Amniotic stem cell (primary cell): ENCODE measurements around the gene SLC4A4.

Experiments
- DNase-seq: peaks from one replicate; lab custom pipeline; 2025; lab: John Stamatoyannopoulos, UW

The SLC4A4 gene

DNA sequence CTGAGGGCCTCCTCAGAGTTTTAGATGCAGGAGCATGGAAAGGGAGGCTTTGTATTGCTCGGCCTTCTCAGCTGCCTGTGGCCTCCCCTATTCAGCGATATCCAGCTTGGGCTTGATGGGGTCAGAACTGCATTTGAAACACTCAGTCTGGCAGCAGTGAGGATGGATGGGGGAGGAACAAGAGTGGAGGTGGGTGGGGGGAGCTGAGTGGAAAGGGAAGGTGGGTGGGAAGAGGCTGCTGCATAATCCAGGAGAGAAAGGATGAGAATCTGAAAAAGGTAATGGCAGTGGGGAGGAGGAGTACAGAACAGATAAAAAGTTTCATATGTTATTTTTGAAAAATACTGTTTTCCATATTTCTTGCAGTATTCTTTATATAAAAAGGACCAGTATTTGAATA lies 202.7 kb downstream of the SLC4A4 start:
- no peak for DNase-seq

DNA sequence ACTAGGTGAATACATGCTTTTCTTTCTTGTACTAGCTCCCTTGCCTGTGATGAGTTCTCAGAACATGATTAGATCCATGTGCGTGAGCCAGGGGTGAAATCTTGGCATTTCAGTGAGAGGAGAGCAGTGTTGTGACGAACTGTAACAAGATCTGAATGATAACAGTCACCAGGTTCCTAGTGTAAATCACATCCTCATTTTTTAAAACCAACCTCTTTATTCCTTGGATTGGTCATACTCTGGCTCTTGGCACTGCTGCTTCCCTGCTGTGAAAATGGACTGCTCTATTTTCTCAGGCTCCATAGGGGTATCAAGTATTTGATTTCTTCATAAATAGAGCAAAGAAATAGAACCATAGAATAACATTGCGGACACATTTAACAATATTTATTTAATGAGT lies 206.3 kb downstream of the SLC4A4 start:
- peak; percentile 34 for DNase-seq

DNA sequence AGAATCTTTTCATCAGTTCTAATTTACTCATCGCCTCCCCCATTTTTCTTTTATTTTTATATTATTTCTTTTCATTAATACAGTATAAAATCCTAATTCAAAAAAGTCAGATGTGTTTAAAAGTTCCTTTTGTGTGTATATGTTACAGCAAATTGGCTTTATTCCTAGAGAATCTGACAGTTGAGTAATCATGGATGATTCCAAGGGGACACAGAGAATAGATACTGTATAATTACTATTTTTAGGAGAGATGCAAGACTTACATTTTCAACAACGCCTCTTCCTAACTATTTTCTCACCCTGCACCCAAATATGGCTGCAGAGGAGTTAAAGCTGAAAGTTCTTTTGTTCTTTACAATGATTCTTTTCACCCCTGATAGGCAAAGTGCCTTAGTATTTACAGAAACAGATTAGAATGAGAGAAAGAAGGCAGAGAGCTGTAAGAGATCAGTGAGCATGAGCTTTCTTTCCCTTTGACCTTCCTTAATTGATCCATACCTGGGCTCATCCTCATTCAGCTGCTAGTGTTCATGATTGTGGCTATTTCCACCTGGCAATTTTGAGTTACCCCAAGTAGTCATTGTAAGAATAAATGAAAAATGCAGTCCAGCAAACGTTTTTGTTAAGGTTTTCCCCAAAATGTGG lies 210.8 kb downstream of the SLC4A4 start:
- DNase-seq, result no peak

DNA sequence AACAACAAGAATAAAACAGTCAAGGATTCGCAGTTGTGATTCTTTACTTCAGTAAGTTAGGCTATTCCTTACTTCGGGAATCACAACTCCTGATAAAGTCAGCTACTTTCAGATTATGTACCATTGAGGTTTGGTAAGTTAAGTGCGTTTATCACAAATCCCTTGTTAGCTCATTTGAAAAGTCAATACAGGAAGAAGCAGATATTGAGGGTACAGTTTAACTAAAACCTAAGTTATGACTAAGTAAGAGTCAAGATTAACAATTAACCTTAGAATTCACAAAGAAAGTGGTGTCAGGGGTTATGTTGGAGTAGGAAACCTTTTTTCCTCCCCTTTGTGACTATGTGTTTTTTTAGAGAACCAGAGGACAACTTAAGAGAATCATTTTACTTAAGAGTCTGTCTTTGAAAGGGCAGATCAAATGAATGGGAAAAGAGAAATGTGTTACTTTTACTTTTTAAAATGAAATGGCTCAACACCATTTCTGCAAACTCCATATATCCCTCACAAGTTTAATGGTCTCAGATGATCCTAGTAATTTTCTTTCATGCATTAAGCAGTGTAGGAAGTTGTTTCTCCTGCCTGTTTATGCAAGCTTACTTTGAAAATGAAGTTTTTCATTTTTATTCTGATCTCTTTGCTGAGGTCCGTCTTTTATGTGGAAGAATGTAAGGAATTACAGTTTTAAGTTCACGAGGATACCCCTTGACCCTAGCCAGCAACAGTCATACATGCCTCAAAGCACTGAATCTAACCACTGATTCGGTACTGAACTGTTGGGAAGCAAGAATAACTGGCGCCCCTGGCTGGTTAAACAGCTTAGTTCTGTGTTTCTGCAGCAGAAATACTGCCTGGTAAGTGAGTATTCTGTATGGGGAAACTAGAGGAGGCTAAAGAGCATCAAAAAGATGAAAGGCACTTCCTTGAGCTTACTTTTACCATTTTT lies 211.7 kb downstream of the SLC4A4 start:
- DNase-seq, result peak; percentile 33

DNA sequence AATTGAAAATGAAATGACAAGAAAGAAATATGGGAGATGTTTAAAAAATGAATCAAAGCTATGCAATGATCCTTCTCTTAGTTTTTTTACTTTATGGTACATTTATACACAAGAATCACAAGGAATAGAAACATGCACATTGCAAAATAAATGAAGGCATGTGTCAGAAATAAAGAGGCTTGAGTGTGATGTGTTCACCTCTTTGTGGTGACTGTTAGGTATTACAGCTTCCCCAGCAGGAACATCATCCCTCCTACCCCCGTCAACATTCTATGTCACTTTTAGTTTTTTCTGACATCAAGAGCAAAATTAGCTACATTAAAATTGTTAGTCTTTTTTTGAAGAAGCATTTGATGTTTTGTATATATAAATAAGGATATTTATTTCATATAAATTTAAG lies 214.8 kb downstream of the SLC4A4 start:
- peak; percentile 6 for DNase-seq

DNA sequence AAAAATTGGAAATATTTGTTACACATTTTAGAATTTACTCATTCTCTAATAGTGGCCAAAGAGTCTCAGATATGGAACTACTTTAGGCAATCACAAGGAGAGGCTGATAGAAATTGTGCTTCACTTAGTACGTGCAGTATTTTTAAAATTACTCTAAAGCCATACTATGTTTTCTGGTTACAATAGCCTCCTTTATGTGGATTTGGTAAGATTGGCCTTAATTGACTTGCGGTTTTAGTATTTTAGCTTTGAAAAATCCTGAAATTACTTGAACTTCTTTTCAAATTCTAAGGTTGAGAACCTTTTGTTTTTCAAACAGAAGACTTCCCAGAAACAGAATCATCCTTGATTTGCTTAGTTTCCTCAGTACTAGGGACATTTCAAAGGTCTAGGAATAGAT lies 215.2 kb downstream of the SLC4A4 start:
- no peak for DNase-seq

DNA sequence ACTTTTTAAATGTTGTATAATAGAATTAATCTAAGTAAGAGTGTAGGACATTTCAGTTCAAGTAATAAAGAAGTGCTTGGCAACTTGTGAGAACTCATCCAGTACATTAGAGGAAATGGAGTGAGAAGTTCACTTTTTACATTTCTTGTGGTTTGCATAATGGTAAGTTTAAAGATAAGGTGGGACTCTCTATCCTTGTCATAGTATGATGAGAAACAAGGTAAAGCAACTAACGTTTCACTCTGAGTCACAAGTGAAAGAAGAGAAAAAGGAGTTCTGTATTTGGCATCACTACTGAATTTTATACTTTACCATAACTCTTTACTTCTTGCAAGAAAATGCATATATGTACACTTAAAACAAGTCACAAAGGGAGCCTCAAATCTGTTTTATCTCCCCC lies 219.4 kb downstream of the SLC4A4 start:
- DNase-seq, result no peak

DNA sequence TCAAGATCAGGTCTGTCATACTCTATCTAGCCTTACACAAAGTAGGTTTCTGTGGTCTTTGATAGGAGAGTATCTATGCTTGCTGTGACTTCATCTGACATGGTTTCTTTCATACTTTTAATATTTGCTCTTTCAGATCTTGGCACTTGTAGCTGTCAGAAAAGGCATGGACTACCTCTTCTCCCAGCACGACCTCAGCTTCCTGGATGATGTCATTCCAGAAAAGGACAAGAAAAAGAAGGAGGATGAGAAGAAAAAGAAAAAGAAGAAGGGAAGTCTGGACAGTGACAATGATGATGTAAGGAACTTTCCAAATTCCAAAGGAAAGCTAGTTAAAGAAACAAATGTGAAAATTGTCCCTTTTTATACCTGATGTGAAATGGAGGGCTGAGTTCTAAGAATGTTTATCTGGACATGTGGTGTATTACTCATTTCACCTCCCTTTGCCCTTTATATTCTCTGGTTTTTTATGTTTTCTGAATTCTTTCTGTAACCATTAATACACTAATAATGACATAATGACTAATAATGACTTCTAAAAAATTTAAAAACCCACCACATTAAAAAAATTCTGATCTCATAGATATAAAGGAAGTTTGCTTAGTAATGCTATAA lies 221.2 kb downstream of the SLC4A4 start:
- DNase-seq, result peak; percentile 2

DNA sequence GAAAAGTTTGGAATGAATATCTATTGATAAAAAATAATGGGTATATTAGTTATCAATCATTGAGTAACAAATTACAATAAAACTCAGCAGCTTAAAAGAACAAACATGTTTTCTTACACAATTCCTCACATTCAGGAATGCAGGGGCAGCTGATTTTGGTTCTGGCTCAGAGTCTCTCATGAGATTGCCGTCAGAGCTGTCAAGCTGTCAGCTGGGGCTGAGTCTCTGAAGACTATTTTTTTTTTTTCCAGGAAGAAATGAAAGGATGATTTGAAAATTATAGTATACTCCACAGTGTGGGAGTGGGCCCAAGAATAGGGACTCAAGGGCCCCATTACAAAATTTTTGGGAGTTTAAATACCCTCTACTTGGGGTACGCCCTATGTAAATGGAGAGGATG lies 226.0 kb downstream of the SLC4A4 start:
- DNase-seq, result no peak

DNA sequence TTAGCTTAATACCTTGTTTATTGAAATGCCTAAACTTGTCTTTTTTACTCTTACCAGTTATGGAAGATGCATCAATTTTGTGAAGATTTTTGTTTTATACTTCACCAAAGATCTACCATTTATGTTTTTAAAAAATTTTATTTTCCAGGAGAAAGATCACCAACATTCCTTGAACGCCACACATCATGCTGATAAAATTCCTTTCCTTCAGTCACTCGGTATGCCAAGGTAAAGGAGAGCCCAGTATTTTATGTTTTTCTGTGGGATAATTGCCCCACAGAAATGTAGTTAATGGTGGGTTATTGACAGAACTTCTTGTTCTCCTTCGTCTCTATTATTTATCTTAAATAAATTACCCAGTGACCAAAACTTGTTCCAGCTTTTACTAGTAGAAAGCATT lies 228.0 kb downstream of the SLC4A4 start:
- DNase-seq, result no peak

DNA sequence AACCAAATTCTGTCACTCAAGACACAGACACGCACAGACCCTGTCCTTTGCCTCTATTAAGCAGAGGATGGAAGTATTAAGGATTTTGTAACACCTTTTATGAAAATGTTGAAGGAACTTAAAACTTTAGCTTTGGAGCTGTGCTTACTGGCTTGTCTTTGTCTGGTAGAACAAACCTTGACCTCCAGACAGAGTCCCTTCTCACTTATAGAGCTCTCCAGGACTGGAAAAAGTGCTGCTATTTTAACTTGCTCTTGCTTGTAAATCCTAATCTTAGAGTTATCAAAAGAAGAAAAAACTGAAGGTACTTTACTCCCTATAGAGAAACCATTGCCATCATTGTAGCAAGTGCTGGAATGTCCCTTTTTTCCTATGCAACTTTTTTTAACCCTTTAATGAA lies 229.3 kb downstream of the SLC4A4 start:
- DNase-seq, result no peak

DNA sequence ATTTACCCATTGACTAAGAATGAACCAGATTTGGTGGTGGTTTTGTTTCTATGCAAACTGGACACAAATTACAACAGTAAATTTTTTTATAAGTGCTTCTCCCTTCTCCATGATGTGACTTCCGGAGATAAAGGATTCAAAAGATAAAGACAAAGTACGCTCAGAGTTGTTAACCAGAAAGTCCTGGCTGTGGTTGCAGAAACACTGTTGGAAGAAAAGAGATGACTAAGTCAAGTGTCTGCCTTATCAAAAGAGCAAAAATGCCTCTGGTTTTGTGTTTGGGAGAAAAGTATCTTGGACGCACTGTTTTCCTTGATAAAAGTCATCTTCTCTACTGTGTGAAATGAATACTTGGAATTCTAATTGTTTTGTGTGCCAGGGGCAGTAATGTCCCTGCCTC lies 231.7 kb downstream of the SLC4A4 start:
- no peak for DNase-seq

DNA sequence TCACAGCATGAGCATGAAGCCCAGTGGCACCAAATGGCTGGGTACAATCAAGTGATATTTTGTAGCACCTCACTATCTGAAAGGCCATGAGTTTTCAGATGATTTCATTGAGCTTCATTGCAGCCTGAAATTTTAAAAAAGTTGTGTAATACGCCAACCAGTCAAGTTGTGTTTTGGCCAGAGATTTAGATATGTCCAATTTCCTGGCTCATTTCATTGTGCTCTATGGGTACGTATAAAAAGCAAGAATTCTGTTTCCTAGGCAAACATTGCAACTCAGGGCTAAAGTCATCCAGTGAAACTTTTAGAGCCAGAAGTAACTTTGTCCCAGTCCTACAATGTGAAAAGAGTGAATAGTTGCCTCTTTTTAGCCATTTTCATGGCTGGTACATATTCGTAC lies 232.5 kb downstream of the SLC4A4 start:
- no peak for DNase-seq

DNA sequence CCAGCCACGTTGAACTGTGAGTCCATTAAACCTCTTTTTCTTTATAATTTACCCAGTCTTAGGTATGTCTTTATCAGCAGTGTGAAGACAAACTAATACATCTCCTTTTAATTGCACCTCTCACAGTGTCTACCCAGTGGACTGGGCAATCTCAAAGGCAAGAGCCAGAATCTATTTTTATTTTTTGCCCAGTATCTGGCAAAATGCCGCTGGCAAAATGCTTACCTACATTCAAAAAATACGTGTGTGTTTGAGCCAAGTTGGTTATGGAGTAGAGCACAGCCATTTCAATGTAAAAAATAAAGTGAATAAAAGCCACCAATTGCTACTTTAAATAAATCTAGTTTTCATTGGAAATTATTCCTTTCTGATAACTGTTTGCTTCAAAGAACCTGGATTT lies 245.2 kb downstream of the SLC4A4 start:
- no peak for DNase-seq

DNA sequence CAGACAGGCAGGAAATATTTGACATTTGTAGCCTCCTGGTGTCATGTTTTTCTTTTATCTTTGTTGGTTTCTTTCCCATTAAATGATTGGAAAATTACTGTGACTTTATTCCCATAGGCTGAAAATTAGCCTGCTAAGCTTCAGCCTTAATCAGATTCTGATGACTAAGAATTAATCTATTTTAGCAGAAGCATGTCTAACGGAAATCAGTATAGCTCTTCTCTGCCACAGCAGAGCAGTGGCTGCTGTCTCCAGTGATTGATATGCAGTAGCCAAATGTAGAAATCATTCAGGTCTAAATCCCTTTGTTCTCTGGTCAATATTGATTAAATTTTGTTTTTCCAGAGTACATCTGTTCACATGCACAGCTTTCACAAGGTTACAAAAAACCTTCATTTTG lies 245.8 kb downstream of the SLC4A4 start:
- no peak for DNase-seq

DNA sequence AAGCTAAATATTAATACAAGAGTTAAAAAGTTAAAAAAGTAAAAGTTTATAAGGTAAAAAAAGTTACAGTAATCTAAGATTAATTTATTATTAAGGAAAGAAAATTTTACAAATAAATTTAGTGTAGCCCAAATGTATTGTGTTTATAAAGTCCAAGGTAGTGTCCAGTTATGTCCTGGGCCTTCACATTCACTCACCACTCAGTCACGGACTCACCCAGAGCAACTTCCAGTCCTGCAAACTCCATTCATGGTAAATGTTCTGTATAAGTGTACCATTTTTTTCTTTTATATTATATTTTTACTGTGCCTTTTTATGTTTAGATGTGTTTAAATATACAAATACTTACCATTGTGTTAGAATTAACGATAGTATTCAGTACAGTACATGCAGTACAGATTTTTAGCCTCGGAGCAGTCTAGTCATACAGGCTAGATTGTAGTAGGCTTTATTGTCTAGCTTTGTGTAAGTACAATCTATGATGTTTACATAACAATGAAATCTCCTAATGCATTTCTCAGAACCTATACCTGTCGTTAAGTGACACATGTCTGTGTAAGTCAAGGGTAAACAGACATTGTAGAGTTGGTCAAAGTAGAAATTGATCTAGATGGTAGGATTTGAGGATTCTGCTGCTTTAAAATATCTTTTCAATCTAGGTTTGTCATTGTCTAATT lies 247.4 kb downstream of the SLC4A4 start:
- no peak for DNase-seq

DNA sequence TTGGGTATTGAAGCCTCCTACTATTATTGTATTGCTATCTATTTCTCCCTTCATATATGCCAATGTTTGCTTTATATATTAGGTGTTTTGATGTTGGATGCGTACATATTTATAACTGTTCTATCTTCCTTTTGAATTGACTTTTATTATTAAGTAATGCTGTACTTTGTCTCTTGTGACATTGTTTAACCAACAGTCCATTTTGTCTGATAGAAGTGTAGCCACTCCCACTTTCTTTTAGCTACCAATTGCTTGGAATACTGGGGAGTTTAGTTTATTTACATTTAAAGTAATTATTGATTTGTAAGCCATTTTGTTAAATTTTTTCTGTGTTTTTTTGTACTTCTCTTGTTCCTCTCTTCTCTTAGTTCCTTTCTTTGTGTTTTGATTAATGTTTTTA lies 249.2 kb downstream of the SLC4A4 start:
- no peak for DNase-seq

DNA sequence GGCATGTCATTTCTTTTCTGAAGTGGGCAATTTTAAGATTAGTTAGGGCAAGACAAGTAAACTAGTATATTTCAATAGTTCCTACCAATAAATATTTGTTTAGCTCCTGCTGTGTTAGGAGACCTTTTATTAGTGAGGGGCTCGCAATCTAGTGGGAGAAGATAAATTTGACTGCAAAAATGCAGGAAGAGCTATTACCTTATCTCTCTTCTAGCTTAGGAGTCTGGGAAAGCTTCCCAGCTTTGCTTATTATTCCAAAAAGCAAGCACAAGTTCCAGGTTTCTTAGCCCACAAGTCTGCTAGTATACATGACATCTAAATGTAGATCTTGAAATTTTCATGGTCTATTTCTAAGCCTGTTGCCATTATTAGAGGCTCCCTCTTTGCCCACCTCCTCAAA lies 254.0 kb downstream of the SLC4A4 start:
- DNase-seq, result no peak

DNA sequence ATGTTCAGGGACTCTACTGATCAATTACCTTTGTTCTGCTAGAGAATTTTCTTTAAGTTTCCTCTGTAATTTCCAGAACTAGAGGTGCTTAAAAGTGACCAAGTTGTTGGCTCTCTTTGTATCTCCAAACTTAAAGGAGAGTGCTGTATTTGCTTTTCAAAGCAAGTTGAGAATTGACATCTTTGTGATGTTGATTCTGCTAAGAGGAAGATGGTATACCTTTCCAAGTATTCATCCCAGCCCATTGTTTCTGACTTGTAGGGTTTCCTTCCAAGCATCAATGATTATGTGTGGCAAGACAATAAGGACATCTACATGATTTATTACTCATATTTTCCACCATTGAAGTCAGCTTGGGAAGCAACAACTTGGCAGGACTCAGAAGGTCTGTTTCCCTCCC lies 254.5 kb downstream of the SLC4A4 start:
- no peak for DNase-seq

DNA sequence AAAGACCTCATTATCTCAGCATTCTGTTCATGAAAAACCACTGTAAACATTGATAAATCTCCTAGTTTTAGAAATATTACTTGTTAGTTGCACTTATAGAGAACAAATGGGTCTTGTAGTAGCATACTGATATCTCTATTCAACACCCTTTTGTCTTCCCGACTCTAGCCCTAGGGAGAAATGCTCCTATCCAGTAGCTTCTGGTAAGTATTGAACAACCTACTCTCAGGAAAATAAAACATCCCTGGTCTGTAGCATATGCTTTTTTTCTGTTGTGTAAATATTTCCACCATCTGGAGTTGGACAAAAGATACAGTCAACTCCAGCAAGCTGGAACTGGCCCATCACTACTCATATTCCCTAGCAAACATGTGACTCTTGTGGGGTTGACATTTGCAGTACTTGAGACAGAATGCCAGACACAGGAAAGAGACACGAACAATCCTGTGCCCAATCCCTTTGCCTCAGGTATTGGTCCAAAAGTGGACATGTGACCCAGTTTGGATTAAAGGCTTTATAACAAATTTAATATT lies 256.8 kb downstream of the SLC4A4 start:
- DNase-seq, result no peak

DNA sequence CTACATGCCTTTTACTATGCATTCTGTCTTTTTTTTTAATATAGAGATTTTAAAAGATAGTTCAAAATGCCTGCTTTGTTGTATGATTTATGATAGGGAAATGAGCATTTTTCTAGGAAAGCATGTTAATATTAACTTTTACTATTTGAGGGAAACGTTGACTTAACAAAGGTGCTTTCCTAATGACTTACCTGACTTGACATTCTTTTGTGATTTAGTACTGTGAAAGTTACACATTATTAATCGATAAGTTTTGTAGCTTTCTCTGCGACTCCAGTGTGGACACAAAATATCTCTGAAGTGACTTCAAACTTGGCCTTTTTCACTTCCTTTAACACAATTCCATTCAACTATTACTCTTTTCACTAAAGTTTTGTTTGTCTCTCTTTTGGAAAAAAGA lies 260.8 kb downstream of the SLC4A4 start:
- DNase-seq, result no peak

DNA sequence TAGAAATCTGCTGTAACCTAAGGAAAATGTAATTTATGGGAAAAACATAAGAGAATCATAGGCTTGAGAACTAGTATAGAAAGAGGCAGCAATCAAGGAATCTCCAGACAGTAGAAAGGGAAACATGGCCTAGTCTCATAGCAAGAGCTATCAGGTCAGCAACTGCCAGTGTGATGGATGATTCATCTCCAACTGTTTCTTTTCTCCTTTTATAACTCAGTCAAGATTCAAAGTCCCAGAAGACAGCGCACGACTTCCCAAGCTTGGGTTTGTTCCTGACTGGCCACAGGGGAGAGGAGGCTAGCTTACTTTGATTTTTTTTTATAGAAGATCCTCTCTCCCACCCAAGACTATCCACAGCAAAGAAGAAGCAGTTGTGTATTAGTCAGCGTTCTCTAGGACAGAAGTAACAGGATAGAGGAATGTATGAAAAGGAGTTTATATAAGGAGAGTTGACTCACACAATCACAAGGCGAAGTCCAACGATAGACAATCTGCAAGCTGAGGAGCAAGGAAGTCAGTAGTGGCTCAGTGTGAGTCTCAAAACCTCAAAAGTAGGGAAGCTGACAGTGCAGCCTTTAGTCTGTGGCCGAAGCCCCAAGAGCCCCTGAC lies 263.6 kb downstream of the SLC4A4 start:
- DNase-seq, result no peak
